Hypothalamus (tissue), 51 donors: ENCODE data around the gene GSE1.

Experiments
- DNase-seq, 51 donors: peaks; one replicate each; lab custom pipeline; 2025; lab: John Stamatoyannopoulos, UW

The GSE1 gene

DNA sequence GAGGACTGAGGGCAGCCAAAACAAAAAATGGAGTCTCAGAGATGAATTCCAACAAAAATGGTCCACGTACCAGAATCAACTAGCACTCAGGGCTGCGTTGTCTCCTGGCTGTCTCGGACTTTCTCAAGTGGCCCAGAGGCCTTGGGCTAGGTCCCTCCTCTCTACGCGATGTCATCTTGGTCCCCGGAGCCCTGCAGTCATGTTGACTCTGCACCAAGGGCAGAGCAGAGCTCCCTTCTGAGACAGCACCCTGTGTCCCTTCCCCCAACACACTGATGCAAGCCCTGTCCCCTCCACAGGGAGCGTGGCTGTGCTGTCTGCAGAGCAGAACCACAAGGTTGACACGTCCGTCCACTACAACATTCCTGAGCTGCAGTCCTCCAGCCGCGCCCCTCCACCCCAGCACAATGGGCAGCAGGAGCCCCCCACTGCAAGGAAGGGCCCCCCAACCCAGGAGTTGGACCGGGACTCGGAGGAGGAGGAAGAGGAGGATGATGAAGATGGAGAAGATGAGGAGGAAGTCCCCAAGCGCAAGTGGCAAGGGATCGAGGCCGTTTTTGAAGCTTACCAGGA, 54.8 kb downstream of the GSE1 start:
- no peak for DNase-seq

DNA sequence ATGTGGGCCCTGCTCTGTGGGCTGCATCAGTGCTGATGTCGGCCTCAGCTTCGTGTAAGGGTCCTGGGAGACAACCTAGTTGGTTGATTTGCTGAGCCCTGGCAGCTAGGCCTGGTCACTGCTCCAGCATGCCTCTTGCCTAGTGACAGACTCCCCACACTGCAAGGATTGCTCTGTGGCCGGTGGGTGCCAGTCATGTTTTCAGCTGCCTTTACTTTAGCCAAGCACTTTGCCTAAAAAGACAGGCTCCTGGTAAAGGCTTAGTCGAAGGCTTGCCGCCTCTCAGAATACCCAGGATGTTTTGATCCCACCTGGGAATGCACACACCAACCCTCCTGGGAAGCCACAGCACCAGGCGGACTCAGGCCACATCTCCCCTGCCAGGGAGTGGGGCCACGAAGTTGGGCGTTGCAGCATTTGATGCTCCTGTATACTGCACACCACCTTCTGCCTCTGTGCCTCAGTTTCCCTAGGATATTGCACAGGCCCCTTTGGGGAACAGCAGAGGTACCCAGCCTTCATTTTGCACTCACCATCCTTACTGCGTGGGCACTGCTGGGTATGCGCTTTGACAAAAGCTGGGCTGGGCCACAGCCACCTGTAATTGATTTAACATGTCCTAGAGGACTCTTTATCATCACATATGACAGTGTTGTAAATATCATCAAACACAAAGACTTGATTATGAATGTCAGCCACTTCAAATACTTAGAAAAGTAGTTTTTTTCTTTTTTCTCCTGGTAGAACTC, 55.7 kb downstream of the GSE1 start:
- no peak for DNase-seq

DNA sequence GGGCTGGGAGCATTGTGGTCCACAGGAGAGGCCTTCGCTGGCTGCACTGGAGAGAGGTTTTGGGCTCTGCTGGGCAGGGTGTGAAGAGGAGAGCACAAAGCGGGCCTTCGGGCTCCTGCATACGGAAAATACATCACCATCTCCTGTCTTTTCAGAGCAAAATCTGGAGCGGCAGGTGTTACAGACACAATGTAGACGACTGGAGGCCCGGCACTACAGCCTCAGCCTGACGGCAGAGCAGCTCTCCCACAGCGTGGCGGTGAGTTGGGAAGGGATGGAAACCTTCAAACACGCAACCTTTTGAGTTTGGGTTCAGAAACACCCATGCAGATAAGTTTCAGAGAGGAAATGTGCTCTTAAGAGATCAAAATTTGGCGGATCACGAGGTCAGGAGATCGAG, 57.7 kb downstream of the GSE1 start:
- DNase-seq = no peak

DNA sequence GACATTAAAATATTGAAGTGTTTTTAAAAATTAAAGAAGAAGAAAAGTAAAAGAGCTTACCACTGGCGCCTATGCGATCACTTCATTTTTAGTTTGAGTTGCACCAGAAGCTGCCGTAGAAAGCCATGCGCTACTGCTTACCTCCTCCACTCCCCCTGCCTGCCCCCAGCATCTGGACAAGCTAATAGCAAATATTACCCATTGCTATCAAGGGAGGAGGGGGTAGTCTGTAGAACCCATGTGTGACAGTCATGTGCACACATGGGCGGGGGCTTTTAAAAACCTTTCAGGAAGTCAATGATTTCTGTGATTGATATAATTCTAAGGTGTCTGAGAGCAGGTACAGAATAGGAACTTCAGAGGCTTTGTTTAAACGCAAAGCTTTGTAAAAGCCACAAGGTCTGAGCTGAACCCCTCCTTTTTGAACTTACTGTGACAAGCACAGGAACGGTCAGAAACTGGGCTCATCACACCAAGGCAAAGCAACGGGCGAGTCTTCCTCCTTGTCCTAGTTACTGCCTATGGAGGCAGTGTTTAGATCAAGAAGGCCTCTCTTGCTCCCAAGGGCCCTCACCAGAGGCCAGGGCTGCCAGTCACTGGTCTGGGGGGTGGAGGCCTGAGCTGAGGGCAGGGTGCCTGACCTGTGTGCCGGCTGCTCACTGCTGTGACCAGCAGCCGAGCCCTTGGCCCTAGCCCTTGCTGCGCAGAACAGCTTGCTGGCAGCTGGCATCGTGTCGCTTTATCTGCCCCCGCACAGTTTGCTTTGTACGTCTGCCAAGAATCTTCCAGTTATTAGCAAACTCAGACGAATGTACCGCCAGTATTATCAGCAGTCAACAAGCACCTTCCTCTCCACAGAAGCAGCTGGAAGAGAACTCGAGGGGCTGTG, 60.7 kb downstream of the GSE1 start:
- peak in 1 of 51 donors; percentile 27 for DNase-seq

DNA sequence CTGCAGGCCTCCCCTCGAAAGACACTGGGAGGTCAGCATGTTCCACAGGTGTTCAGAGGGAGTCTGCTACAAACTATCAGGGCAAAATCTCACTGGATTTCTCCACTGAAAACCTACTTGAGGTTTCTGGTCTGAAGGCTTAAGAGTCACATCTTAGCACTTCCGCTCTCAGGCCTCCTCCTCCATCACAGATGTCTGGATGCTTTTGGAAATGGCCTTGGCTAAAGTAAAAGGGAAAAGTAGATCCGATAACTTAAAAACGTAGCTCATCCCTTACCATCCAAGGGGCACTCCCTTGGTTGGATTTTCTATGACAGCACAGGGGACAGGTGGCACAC, 61.3 kb downstream of the GSE1 start:
- DNase-seq = no peak

DNA sequence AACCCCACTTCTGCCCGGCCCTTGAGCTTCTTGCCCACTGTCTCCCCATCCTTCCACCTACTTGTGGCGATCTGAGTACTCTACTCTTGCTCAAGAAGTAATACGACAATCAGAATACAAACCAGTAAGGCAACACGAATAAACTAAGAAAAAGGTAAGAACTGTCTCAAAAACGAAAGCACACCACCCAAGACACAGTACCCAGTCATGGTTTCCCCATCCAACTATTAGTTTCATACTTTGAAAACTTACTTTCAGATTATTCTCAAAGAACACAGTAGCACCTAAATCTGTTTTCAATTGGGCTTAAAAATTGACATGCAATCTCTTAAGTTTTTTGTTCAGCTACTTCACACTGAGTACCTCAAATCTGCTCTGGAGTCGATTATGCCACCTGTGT, 61.7 kb downstream of the GSE1 start:
- DNase-seq = no peak

DNA sequence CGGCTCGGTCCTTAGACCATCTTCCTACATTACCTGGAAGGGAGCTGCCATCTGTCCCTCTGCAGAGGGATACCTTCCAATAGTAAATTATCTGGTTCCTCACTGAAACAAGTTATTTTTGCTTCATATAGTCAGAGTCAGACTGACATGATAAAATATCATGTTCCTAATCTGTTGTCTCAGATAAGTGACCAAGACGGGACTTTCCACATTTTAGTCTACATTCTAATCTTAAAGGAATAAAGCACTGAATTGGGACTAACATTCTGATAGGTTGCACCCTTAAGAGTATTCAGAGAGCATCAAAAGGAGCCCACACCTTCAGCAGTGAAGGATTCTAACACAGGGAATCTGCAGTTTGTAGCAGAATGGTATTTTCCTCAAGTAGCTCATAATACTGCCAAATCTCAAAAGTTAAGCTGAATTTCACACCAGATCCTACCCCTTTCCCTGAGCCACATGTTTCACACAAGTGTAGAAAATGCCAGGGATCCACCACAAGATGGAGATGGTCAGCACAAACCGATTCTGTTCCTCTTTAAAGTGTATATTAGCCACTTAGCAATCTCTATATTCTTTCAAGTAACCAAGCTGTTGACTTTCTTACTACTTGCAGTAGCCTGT, 62.2 kb downstream of the GSE1 start:
- peak in 1 of 51 donors; percentile 15 for DNase-seq

DNA sequence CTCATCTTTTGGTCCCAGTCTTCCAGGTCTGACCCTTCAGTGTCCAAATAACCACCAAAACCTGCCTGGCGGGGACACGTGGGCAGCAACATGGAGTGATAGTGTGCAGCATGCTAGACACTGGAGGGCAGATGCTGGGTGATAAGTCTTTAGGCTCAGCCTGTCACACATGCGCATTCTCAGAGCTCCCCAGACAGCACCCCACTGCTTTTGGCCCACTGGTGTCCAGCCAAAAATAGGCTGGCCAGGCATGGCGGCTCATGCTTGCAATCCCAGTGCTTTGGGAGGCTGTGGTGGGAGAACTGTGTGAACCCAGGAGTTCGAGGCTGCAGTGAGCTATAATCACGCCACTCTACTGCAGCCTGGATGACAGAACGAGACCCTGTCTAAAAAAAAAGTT, 63.3 kb downstream of the GSE1 start:
- no peak for DNase-seq

DNA sequence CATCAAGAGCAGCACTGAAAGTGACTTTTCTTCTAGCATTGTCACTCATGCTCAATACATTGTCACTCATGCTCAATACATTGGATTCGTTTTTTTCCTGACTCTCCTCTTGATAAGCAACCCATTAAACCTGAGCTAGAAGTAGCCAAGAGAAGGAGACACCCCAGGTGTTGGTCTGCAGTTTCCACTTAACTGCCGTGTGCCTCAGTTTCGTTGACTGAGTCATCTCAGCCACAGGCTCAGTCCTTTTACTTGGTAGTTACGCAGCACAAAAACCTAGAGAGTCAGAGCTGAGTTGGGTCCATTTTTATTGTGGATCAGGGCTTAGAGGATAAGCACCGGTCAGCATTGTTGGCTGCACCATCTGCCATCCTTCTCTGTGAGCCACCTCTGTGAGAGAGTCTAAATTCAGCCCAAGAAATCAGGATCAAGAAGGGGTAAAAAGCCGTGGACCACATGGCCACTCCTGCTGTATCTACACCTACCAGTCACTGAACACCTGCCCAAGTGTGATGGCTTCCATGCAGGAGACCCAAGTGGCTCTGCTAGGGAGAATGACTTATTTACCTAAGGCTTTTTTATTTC, 64.4 kb downstream of the GSE1 start:
- no peak for DNase-seq

DNA sequence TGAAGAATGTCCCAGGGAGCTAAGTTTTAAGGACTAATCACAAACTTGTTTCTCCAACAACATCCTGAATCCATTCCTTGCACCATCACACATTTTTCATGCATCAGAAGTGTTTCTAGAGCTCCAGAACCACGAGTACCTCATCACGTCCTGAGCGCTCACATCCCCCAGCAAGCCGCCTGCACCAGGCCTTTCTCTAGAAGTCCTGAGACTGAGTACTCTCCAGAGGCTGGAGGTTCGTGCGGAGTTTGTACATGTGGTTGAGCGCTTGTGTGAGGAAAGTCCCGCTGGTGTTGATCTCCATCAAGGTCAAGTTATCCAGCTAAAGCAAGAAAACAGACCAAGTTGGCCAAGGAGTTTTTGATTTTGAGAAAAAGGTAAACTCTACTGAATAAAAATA, 64.9 kb downstream of the GSE1 start:
- DNase-seq = no peak

DNA sequence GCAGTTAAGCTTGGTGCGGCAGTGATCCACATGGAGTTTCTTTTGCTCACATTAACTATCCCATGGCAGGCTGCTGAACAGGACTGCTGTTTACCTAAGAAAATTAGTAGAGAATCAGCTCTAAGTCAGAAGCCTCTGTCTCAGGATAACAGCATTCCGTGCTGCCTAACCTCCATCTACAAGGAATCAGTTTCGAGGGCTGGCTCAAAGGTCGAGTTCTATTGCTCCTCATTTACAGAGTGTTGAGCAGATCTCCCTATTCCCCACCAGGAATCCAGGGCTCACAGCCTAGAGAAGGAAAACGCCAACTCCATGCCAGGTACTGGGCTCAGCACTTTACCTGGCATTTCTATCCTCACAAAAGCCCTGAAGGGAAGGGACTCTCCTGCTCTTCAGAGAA, 65.7 kb downstream of the GSE1 start:
- no peak for DNase-seq

DNA sequence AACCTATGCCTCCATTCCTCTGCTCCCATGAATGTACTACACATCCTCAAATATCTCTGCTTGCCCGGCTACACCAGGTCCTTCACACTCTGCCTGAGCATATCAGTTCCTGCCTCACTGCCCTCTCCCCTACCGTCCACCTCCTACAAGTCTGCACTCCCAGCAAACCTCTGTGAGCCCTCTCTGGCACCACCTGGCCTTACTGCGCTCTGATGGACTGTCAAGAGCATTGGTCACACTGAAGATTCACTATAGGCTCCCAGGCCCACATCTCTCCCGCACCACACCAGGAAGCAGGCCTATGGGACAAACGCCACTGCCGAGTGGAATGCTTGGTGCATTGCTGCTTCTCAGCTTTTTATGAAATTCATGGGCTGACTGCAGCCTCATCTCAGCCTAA, 66.7 kb downstream of the GSE1 start:
- DNase-seq = no peak

DNA sequence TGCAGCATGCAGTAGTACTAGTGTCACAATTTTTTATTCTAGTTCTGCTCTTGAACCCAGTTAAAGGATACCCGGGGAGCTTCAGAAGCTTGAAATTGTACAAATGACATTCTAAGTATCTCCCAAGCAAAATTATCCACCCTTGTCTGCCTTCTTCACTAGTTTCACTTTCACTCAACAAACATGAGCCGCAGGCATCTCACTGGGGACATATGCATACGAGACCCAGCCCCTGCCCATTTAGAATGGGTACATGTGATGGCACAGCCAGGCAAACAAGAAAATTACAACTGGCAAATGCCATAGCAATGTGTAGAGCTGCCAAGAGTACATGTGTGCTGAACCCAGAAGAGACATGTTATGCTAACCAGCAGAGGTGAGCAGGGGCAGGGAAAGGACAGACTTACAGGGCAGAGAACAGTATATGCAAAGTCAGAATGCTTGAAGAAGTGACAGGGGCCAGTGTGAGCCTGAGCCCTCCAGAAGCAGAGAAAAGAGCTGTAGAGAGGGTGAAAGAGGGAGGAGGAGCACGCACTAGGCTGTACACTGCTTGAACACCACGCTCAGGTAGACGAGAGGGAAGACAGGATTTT, 67.3 kb downstream of the GSE1 start:
- no peak for DNase-seq

DNA sequence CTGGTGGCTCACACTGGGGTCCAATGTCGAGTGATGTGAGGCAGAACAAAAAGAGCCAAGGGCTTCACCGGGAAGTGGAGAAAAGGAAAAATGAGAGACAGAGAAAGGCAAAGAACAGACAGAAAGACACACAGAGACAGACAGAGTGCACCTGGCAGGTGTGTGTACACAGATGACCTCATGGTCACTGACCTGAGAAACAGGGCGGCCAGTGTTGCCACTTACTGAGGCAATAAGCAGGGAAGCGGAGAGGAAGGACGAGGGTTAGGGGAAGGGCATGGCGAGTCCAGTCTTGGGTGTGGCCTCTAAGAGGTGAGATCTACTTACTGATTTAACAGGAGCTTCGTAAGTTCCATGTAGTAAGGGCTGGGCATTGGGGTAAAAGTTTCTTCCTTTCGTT, 68.1 kb downstream of the GSE1 start:
- DNase-seq = no peak

DNA sequence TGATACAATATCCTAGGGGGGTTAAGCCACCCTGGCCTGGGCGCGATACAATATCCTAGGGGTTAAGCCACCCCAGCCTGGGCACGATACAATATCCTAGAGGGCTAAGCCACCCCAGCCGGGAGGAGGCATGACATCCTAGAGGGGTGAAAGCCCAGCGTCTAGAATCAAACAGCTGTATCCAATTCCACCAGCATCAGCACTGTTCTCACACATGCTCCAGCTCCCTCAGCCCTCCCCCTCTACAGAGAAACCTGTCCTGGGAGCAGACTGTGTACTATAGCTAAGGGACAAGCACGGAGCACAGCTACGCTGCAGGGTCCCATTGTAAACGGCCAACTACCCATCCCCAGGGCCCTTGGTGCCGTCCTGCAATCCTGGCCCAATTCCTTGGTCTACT, 69.4 kb downstream of the GSE1 start:
- no peak for DNase-seq

DNA sequence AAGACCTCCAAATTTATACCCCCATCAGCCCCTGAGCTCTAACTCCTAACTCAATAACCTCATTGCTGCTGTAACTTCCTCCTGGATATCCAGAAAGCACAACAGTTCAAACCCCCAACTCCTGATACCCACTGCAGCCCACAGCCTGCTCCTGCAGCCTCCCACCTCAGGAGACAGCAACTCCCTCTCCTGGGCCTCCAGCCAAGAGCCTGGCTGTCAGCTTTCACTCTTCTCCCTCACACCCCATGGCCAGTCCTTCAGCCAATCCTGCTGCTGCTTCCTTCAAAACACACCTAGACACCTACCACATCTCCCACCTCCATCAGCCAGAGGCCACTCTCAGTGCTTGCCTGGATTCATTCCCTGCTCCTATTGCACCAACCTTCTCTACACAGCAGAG, 70.2 kb downstream of the GSE1 start:
- no peak for DNase-seq

DNA sequence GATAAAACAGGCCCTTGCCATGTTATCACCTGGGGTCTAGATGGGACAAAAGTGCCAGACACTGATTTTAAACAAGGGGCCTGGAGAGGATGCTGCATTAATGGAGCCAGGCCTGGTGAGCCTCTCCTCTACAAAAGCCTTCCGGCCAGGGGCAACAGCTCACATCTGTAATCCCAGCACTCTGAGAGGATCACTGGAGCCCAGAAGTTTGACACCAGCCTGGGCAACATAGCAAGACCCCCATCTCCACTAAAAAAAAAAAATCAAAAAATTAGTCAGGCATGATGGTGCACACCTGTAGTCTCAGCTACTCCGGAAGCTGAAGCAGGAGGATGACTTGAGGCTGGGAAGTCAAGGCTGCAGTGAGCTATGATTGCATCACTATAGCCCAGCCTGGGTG, 72.1 kb downstream of the GSE1 start:
- no peak for DNase-seq

DNA sequence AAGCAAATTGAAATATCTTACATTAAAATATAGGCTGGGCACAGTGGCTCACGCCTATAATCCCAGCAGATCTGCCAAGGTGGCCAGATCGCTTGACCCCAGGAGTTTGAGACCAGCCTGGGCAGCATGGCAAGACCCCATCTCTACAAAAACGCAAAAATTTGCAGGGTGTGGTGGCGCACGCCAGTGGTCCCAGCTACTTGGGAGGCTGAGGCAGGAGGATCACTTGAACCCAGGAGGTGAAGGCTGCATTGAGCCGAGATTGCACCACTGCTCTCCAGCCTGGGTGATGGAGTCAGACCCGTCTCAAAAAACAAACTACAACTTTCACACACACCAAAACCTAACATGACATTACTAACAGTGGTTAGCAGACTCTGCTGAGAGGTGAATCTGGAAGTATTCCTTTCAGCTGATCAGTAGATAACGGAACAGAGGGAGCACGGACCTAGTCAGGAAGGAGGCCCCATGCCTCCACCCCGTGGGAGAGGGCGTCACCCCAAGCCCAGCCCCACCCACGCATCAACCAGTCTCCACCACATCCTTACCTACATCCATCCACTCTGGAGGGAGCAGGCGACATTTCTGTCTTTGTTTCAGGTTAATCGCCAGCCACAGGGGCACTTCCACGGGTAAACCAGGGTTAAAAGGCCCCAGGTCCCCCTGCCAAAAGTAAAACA, 73.9 kb downstream of the GSE1 start:
- DNase-seq = no peak

DNA sequence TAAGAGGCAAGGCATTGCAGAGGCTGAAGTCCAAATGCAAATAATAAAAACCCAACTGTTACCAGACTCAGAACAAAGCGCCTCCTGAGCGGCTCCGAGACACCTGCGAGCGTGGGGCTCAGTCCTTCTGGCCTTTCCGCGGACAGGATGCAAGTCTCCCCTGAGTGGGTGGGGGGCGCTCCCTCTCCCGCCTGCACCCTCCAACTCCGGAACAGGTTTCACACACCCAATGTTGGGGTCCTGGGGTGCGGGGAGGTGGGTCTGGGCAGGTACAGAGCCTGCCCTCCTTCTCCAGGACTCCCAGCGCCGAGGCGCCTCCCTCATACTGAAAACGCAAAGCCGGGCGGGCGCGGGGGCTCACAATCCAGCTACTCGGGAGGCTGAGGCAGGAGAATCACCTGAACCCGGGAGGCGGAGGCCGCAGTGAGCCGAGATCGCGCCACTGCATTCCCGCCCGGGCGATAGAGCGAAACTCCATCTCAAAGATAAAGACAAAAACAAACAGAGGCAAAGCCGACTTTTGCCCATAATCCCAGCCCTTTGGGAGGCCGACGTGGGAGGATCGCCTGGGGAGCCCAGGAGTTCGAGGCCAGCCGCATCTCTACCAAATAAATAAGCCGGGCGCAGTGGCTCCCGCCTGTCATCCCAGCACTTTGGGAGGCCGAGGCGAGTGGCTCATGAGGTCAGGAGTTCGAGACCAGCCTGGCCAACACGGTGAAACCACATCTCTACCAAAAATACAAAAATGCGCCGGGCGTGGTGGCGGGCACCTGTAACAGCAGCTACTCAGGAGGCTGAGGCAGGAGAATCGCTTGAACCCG, 74.7 kb downstream of the GSE1 start:
- no peak for DNase-seq
